Osteoblast (primary cell): ENCODE results near the gene EMX1. TPM values are rescaled to one million over a fixed set of nuclear protein-coding genes. Genes with fewer than 3 reads are reported as not detected.

Source experiments
- DNase-seq: peaks from one replicate; pipeline ENCODE4 v3.0.0; 2011; ENCODE audit warnings: low spot score, mixed read lengths; ENCODE audit not compliant: insufficient read length; ENCODE audit errors: missing footprints
- H2AFZ ChIP-seq: 2 replicates; pipeline ENCODE4 v1.6.0; 2011; ENCODE audit warnings: mild to moderate bottlenecking, low read length
- H3K27ac ChIP-seq: 2 replicates; pipeline ENCODE4 v1.5.1; 2011; ENCODE audit warnings: mild to moderate bottlenecking, low read depth, low read length, moderate library complexity
- H3K27me3 ChIP-seq: 2 replicates; pipeline ENCODE4 v1.6.0; 2012; ENCODE audit warnings: mild to moderate bottlenecking, control low read depth, inconsistent platforms, low read length, moderate library complexity; ENCODE audit not compliant: insufficient read depth
- H3K36me3 ChIP-seq: 2 replicates; pipeline ENCODE4 v1.5.1; 2011; ENCODE audit warnings: mild to moderate bottlenecking, low read length, control low read depth, moderate library complexity; ENCODE audit not compliant: insufficient read depth
- H3K4me1 ChIP-seq: 2 replicates; pipeline ENCODE4 v1.5.1; 2011; ENCODE audit warnings: mild to moderate bottlenecking, low read length, control low read depth, moderate library complexity; ENCODE audit not compliant: insufficient read depth
- H3K4me2 ChIP-seq: 2 replicates; pipeline ENCODE4 v1.6.0; 2011; ENCODE audit warnings: mild to moderate bottlenecking, low read length; ENCODE audit not compliant: insufficient read depth
- H3K4me3 ChIP-seq: fragments of 200-600 bp; sonication (generic); 3 replicates; pipeline ENCODE4 v1.5.1; 2012; ENCODE audit warnings: mild to moderate bottlenecking, low read length, inconsistent platforms; ENCODE audit not compliant: insufficient read depth
- H3K79me2 ChIP-seq: 2 replicates; pipeline ENCODE4 v1.6.0; 2012; ENCODE audit warnings: mild to moderate bottlenecking, low read length, control low read depth, inconsistent platforms; ENCODE audit not compliant: insufficient read depth
- H3K9me3 ChIP-seq: 2 replicates; pipeline ENCODE4 v1.5.1; 2011; ENCODE audit warnings: low read depth, low read length, control low read depth
- H4K20me1 ChIP-seq: 2 replicates; pipeline ENCODE4 v1.6.0; 2012; ENCODE audit warnings: mild to moderate bottlenecking, low read length, control low read depth; ENCODE audit not compliant: insufficient read depth
- CTCF ChIP-seq: IDR thresholded peaks from 2 replicates; pipeline ENCODE4 v1.5.1; 2011; ENCODE audit warnings: mild to moderate bottlenecking, low read depth, low read length, moderate library complexity; ENCODE audit errors: extremely low read depth
- total RNA-seq: library from RNA; depleted of rRNA; stranded (reverse); fragments of >200 nt; gene quantifications from 2 replicates; pipeline ENCODE4 v1.2.3, GENCODE V29; 2012

EMX1 gene
- total RNA-seq, 1 donor, result not detected

GRCh38 chr2:72886505-72887031 is 30.8 kb upstream of the EMX1 start:
- no peak for DNase-seq
- no peaks in the 10 kb centered on the region for H3K79me2 ChIP-seq
- no peak overlapping the region for H3K27ac ChIP-seq
- H3K4me1 ChIP-seq, result peaks cover 8% of the 10 kb centered on the region
- H3K27me3 ChIP-seq, result peaks cover 6% of the 10 kb centered on the region
- H3K36me3 ChIP-seq, result no peaks in the 10 kb centered on the region
- H3K4me2 ChIP-seq, result peak overlapping the region; percentile 92
- peaks cover 17% of the 10 kb centered on the region for H4K20me1 ChIP-seq
- H2AFZ ChIP-seq, result peak overlapping the region; percentile 92
- H3K4me3 ChIP-seq, result peak overlapping the region; percentile 80
- no peaks in the 10 kb centered on the region for H3K9me3 ChIP-seq
- no peak for TF ChIP-seq CTCF

GRCh38 chr2:72887032-72887739 is 30.1 kb upstream of the EMX1 start, which contains the start of gene SPR:
TSS of gene SPR (plus strand) at chr2:72887408. CDS start at chr2:72887433, 25 bp downstream.
- Histone ChIP-seq H3K9me3 (no peaks in the 10 kb centered on the region), H3K27me3 (peaks cover 4% of the 10 kb centered on the region), H3K79me2 (no peaks in the 10 kb centered on the region), H3K36me3 (no peaks in the 10 kb centered on the region), H3K4me2 (peak within 1 kb of the TSS; percentile 92), H3K4me1 (peaks cover 8% of the 10 kb centered on the region), H3K27ac (peak within 1 kb of the TSS; percentile 43), H3K4me3 (peak within 1 kb of the TSS; percentile 80), H4K20me1 (peaks cover 17% of the 10 kb centered on the region), H2AFZ (peak within 1 kb of the TSS; percentile 92)
- no peak for TF ChIP-seq CTCF
- peak; percentile 95 for DNase-seq

GRCh38 chr2:72887740-72888437 is 29.4 kb upstream of the EMX1 start:
- Histone ChIP-seq H3K4me3 (peak overlapping the region; percentile 80), H3K27me3 (peaks cover 4% of the 10 kb centered on the region), H3K9me3 (no peaks in the 10 kb centered on the region), H3K27ac (peak overlapping the region; percentile 43), H3K4me1 (peaks cover 8% of the 10 kb centered on the region), H3K79me2 (no peaks in the 10 kb centered on the region), H3K36me3 (no peaks in the 10 kb centered on the region), H4K20me1 (peaks cover 19% of the 10 kb centered on the region), H2AFZ (peak overlapping the region; percentile 92), H3K4me2 (peak overlapping the region; percentile 92)
- TF ChIP-seq CTCF, result peak; percentile 99
- DNase-seq, result peak; percentile 94
